Cortex of kidney (tissue), 1 donor: ENCODE results near the gene LGALSL.

Experiments
- DNase-seq: peaks from one replicate; lab custom pipeline; 2025; lab: John Stamatoyannopoulos, UW

Gene LGALSL

DNA sequence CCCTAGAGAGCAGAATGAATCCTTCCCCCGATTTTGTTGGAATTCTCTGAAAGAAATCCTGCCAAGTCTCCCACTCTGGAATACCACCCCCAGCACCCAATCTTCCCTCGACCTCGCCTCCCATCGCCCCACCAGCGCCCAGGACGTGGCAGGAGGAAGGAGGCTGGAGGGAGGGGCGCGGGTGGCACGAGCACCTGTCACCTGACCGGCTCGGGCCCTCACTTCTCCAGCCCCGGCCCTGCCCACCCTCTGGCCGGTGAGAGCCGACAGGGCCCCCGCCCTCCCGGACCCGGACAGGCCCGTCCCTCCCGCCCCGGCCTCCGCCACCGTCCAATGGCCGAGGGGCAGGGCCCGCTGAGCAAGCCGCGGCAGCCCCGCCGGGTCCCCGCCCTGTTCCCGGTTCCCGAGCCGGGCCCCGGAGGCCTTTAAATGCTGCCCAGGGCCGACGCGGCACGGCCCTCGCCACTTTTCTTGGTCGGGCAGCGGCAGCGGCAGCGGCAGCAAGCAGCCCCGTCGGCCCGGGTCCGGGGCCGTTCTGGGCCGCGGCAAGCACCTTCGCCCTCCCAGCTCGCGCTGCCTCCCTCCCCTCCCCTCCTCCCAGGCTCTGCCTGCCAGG is at the start of gene LGALSL:
LGALSL (plus strand) TSS at position 393 of the 616 bp plus-strand sequence. CDS start 384 bp downstream, outside the sequence.
- DNase-seq: peak; percentile 37

DNA sequence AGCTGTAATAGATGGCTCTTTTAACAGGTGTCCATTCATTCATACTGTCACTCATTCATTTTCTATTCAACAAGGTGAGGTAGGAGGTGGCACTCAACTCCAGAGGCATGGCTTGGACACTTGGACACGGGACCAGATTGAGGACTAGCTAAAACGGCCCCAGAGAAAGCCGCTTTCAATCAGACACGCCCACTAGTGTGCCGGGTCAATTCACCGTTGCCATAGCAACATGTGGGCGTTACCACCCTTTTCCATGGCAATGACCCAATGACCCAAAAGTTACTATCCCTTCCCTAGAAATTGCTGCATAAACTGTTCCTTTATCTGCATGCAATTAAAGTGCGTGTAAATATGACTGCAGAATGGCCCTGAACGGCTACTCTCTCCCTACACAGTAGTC is 49.2 kb upstream of the LGALSL start:
- no peak for DNase-seq

DNA sequence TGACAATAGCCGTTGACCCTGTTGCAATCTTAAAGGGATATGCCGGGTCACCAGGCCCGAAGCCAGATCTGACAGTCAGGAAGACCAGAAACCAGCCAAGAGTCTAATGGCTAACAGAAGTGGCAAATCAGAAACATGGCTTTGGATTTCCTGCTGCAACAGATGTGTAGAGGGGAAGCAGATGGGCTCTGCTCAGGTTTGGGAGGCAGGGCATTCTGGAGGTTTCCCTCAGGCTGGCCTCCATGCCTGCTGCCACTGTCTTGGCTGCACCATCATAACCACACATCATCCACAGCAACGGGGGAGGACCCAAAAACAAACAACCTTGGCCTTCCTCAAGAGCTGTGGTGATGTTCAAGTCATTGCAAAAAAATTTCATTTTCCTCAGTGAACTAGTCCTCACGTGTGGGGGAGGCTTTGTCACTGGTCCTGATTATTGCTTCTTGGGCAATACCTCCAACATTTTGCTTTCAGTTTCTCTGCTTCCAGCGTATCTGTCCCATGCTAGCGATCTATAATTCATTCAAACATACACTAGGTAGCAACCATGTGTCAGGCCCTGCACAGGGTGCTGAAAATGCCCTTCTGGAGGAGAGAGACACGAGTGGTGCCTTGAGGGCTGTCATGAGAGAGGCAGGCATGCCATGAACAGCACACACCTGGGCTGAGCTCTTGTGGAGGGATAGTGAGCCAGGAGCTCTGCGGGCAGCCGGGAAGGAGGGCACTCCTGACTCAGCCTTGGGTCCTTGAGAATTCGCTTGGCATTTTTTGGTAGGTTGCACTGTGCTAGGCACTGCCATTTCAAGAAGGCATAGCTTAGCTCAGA is 48.2 kb upstream of the LGALSL start:
- no peak for DNase-seq

DNA sequence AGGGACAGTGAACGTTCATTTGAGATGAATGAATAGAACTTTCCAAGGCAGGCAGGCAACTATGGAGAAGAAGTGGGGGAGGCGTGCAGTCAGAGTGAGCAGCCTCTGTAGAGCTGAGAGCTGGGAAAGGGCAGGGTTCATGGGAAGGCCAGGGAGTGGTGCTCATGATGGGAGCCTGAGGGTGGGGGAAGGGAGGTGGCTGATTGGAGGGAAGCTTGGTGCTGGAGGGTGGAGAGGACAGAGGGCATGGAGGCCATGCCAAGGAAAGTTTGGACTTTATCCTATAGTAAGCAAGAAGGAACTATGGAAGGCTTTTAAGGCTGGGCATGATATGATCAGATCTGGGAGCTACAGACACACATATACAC is 47.6 kb upstream of the LGALSL start:
- no peak for DNase-seq

DNA sequence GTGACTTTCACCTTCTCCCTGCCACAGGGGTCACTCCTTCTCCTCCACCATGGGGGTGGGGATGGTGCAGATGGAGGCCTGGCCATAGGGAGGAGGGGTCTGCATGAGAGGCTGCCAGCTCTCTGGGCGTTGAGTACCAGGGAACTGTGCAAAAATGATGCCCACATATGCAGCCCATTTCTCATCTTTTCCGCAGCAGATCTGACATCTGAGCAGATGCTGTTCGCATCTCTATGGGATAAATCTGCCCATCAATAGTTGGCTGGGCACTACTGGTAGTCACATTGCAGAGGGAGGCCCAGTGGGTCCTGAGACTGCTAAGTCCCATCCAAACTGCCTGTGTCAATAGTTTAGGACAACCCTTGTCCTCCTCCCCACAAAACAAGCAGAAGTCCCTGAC is 45.9 kb upstream of the LGALSL start:
- no peak for DNase-seq

DNA sequence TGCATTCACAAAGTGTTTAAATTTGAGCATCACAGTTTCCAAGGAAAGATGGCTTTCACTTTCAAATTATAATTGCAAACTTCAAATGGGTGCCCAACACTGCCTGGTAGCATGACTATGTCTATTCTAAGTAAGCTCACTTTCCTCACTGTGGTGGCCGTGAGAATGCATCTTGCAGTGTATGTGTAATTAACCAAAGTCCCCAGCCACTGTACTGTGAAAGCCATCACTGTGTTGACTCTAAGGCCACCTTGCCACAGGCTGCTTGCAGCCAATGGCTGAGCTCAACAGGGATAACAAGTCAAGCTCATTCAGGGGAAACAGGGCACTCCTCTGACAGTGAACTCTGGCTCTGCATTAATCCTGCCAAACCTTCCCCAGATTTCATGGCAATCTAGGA is 43.3 kb upstream of the LGALSL start:
- no peak for DNase-seq

DNA sequence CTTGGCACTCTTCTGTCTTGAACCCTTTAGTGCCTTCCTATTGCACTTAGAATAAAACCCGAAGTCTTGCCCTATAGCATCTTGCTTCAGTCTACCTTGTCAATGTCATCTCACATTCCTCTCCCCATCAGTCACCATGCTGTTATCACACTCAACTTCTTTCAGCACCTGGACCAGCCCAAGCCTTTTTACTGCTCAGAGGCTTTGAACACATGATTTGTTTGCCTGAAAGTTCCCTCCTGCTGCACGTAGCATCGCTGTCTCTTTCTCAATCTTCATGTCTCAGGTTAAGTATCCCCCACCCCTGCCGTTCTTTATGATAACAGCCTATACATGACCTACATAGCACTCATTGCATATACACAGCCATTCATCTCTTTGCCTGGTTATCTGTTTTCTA is 41.3 kb upstream of the LGALSL start:
- no peak for DNase-seq

DNA sequence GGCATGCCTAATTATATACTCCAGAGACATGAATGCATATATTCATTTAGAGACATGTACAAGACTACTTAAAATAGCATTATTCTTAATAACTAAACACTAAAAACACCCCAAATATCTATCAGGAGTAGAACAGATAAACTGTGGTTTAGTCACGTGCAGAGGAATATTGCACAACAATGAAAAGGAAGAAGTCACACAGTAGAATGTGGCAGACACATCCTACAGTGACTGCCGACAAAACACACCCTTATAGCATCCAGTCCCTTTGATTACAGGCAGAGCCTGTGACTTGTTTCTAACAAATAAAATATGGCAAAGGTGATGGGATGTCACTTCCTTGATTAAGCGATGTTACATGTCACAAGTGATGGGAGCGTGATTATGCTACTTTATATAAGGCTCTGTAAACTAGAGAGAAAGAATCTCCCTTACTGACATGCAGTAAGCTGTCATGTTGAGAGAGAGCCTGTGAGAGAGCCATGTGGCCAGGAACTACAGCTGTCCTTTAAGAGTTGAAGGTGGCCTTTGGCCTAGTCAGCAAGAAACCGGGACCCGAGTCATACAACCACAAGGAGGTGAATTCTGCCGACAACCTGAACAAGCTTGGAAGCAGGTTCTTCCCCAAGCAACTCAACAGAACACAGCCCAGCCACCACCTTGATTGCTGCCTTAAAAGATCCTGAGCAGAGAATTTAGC is 39.1 kb upstream of the LGALSL start:
- DNase-seq: no peak

DNA sequence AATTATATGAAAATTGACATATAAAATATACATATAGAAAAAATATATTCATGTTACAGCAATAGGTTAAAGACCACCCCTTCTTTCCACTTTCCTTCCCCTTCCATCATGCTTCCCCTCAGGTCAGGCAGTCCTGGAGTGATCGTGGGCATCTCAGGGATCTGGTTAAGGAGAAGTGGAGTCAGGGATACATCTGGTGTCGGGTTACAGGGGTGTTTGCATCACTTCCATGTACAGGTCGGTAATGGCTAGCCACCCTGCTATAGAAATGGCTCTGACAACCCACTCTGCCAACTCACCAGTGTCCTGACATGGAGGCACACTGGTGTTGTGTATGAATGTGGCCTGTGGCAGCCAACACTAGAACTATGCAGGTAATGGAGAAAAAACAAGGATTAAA is 36.3 kb upstream of the LGALSL start:
- DNase-seq: no peak

DNA sequence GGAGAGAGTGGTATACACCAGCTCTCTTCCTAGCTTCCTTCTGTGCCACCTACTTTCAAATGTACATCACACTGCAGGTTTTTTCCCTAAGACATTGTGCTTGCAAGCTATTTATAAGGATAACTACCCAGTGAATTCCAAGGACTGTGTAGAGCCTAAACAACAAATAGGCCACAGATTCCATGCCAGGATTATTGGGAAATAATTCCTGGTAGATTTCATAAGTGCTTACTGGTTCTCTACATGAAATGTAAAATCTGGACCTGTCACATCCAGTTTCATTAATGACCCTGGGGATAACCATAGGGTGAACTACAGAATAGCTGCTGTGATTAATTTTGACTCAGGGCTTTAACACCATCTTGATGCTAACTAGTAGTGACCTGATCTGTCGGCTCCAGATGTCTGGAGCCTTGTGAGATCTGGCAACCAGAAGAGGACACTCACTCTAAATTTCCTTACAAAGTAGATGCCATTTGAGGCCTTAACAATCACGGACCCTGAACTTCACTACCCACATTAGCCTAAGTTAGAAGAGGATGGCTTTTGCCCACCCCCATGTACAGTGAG is 34.3 kb upstream of the LGALSL start:
- no peak for DNase-seq

DNA sequence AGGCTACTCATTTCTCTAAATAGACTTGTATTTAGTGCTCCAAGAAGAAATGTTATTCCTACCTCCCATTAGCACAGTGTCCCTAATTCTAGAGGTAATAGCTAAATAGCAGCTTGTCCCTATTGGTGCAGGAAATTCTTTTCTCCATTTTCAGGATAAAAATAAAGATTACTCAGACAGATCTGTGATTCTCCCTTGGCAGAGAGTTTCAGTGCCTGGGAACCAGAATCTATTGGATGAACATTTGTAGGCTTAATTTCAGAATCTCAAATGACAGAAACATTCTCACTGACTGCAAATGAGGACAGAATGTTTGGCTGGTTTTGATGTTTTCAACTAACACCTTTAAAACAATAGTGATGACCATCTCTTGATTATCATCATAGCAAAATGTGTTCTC is 33.3 kb upstream of the LGALSL start:
- no peak for DNase-seq

DNA sequence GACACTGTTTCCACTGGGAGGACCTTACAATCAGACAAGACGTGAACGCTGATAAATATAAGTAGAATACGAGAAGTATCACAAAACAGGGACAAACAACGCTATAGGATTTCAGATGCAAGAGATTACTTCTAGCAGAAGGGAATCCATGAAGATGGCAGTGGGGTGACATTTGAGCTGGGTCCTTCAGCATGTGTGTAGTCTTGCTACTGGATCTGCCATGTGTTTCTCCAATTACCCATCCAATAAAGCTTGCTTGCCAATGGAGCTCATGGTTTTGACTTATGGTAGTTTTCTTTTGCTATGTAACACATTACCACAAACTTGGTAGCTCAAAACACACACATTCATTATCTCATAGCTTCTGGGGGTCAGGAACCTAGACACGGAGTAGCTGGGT is 32.8 kb upstream of the LGALSL start:
- DNase-seq: no peak

DNA sequence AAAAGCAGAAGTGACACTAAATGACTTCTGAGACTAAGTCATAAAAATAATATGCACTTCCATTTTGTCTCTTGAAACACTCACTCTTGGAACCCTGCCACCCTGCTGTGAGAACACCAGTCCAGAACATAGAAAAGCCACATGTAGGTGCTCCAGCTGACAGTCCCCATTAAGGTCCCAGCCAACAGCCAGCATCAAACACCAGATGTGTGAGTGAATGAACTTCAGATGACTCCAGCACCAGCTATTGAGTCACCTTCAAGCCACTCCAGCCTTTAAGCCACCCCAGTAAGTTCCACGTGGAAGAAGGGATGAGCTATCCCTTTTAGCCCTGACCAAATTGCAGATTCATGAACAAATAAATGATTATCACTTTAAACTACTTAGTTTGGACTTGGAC is 31.5 kb upstream of the LGALSL start:
- DNase-seq: no peak

DNA sequence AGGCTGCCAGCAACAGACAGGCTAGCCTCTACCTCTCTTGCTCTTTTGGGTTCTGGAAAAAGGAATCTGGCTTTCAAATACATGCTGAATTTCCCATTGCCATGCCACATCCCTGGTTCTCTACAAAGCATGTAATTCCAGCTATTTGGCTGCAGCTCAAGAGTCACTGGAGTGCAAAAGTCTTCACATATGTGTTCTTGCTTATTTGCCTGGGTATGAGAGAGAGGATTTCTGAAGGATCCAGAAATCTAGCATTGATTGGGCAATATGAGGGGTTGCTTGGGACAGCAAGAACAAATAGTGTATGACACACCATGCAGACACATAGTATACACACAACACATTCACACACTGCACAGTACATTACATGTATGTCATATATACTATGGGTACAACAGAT is 30.7 kb upstream of the LGALSL start:
- DNase-seq: no peak

DNA sequence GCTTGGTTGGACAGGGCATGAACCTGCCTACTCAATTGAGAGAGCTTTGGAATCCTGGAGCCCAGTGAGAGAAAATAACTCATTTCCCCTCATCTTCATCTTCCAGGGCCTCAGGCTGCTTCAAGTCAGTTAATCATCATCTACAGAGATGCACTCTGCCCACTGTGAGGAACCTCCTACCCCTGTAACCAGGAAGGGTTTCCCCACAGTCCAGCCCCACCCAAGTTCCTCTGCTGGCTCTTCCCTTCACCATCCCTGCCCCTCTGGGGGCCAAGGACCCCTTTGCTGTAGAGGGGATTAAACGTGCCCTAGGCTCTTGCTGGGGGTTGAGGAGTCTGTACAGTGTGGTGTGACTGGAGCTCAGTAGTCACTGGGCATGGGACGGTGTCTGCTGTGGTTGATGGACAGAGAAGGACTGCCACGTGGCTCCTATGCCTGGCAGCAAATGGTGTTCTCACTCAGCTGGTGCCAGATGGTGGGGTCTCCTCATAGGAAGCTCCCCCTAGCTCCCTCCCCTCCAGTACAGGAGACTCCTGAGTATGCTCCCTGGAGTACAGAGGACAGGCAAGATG is 29.5 kb upstream of the LGALSL start:
- no peak for DNase-seq

DNA sequence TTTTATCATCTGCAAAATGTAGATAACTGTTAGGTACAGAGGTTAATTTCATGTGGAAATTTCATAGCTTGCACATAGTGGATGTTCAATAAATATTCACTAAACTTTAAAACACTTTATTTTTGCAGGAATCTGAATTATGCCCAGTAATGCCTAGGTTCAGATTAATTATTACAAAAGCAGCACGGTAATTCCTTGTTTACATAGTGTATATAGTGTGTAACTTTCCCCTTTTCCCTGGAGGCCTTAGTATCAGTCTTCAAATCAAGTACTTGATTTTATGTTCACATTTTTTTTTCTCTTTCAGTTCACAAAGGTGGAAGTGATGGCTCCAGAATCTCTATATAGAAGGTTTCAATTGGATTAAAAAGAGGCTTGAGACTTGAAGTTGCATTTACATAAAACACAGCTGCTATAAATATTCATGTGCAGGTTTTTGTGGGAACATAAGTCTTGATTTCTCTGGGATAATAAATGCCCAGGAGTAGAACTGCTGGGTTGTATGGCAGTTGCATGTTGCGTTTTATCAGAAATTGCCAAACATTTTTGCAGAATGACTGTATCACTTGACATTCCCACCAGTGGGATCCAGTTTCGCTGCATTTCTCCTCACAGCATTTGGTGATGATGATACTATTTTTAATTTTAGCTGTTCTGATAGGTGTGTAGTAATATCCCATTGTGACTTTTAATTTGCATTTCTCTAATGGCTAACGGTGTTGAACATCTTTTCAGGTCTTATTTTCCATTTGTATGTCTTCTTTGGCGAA is 27.6 kb upstream of the LGALSL start:
- no peak for DNase-seq

DNA sequence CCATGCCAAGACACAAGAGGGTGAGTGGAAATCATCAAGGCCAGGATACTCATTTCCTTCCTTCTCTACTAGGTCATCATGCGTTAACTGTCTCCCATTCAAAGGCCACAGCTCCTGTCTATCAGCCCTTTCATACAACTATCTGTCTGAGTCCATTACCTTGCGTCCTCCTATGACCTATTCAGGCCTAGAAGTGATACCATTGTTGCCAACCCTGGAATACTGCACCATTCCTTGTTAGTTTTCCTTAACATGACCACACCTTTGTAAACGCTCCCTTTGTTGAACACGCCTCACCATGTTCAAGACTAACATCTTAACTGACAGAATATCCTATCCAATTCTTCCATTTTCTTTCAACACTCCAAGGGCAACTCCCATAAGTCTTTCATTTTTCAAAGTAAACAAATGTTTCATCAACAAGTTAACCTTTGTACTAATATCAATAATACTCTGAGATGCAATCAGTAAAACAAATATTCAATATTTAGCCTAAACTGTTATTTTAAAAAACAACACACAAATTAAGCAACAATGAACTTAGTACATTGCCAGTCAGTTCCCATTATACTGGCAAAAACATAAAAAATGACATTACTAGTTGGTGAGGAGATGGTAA is 19.8 kb upstream of the LGALSL start:
- DNase-seq: no peak

DNA sequence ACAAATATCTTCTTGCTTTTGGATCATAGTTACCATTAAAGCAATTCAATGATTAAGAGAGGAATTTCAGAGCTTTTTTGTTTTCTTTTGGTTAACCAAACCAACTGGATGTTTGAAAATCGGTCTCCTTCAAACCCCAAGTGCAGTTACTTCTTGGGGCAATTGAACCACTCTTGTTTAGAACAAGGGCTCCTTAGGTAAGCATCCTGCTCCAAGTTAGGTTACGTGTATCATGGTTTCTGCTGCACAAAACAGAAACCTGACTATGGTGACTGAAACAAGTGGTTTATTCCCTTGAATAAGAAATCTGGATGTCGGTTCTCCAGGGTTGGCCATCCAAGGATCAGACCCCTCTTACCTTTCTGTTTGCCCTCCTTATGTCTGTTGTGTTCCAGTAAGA is 16.1 kb upstream of the LGALSL start:
- no peak for DNase-seq

DNA sequence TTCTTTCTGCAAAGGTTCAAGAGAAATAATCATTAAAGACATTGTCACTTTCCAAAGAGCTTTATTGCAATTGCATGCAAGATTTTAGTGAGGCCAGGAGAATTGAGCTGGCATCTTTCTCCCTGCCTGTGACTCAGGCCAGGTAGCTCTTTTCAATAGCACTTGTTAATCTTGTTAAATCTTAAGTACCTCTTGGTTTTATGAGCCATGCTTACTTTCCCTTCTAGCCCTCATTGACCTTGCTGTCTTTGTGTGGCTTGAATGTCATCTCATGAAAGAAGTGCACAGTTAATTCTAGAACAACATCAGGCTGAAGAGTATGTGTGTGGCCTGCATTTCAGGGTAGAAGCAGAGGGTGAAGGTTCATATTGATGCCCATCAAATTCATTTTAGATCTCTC is 14.8 kb upstream of the LGALSL start:
- no peak for DNase-seq

DNA sequence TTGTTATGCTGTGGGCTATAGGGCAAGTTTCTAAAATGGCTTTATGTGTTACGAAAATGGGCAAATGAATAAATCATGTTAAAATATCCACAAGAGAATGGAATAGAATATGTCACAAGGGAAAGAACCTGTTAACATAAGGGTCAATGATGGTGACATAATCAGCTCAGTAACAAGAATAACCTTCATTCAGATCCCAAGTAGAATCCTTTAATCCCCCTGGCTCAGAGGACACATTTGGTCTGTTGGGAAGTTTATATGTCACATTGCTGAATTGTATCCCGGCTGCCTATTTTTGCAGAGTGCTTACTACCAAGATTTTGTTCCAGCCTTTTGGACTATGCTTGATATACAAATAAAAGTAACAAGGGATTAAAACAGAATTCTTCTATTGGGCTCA is 13.1 kb upstream of the LGALSL start:
- DNase-seq: no peak

DNA sequence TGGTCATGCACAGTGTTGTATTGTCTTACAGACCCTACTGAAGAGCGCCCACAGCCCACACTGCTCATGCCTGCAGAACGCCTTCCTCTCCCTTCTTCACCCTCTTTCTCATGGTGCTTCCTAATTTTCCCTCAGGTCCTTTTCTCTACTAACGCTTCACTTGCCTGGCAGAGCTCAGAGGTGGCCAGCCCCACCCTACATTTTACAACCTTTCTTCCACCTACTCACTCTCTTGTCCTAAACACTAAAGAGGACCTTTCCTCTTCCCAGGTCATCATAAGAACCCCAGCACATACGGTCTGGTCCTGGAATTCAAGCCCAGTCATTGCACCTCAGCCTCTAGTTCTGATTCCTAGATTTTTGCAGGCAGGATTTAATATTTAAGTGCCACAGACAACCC is 11.7 kb upstream of the LGALSL start:
- DNase-seq: no peak
